Middle frontal gyrus (tissue), 1 donor: ENCODE data around the gene SHC1.

Source experiments
- DNase-seq: peaks from one replicate; pipeline ENCODE4 v3.0.0-alpha.2; 2015; ENCODE audit warnings: low spot score; ENCODE audit errors: extremely low spot score

Gene SHC1

GRCh38 chr1:155008015-155008941 is 37.7 kb upstream of the SHC1 start:
- DNase-seq: no peak

GRCh38 chr1:155007251-155007828 is 36.8 kb upstream of the SHC1 start:
- DNase-seq: no peak

- no peak for DNase-seq
Observed at GRCh38 chr1:155006601-155007101, 36.1 kb upstream of the SHC1 start.

- DNase-seq: no peak
Observed at GRCh38 chr1:155005076-155006011, 34.8 kb upstream of the SHC1 start.

GRCh38 chr1:155004352-155005075 is 34.0 kb upstream of the SHC1 start:
- DNase-seq: no peak

- no peak for DNase-seq
Observed at GRCh38 chr1:155003766-155004351, 33.3 kb upstream of the SHC1 start.

GRCh38 chr1:155003227-155003765 is 32.7 kb upstream of the SHC1 start:
- DNase-seq: no peak

GRCh38 chr1:155002464-155003226 is 32.1 kb upstream of the SHC1 start, which contains the start of gene ZBTB7B:
Gene ZBTB7B (plus strand): TSS chr1:155002802. CDS start chr1:155014661, 11,859 bp downstream.
- no peak for DNase-seq

- DNase-seq: peak; percentile 96
Observed at GRCh38 chr1:155001675-155002463, 31.3 kb upstream of the SHC1 start.

GRCh38 chr1:155001425-155001674 is 30.8 kb upstream of the SHC1 start:
- DNase-seq: no peak

GRCh38 chr1:155000726-155001424 is 30.3 kb upstream of the SHC1 start:
- peak; percentile 54 for DNase-seq

GRCh38 chr1:155000411-155000725 is 29.8 kb upstream of the SHC1 start:
- DNase-seq: no peak

GRCh38 chr1:154999571-155000410 is 29.2 kb upstream of the SHC1 start:
- no peak for DNase-seq

GRCh38 chr1:154998818-154999570 is 28.4 kb upstream of the SHC1 start:
- no peak for DNase-seq

- no peak for DNase-seq
Observed at GRCh38 chr1:154998201-154998780, 27.7 kb upstream of the SHC1 start.

GRCh38 chr1:154996966-154997701 is 26.6 kb upstream of the SHC1 start:
- DNase-seq: no peak
